SU-DHL-6 (cell line): ENCODE results near the gene PYCARD.
"Not testable (repeated sequence)": the region's sequence is repeated elsewhere in the genome, so short reads cannot be mapped to it uniquely, and the experiment has no call there.

Experiments used
- H2AFZ ChIP-seq: fragments of 200-600 bp; sonication (generic); 2 replicates; pipeline ENCODE4 v1.6.1; 2014; ENCODE audit warnings: low read depth, mild to moderate bottlenecking, moderate library complexity, mixed read lengths, antibody characterized with exemption, low read length; ENCODE audit not compliant: severe bottlenecking
- H3F3A ChIP-seq: fragments of 200-600 bp; shearing (Covaris generic); 2 replicates; pipeline ENCODE4 v1.6.0; 2016; ENCODE audit warnings: antibody characterized with exemption, mild to moderate bottlenecking; ENCODE audit not compliant: insufficient read depth
- H3K27ac ChIP-seq: fragments of 200-600 bp; sonication (generic); 2 replicates; pipeline ENCODE4 v1.5.1; 2016; ENCODE audit warnings: low read depth, mild to moderate bottlenecking, low read length, moderate library complexity, mixed read lengths
- H3K27me3 ChIP-seq: fragments of 200-600 bp; sonication (generic), shearing (Covaris generic); 2 replicates; pipeline ENCODE4 v1.6.0; 2014; ENCODE audit warnings: mild to moderate bottlenecking, low read length
- H3K36me3 ChIP-seq: fragments of 200-600 bp; sonication (generic); 2 replicates; pipeline ENCODE4 v1.6.1; 2014; ENCODE audit warnings: mild to moderate bottlenecking, low read length, mixed read lengths
- H3K4me2 ChIP-seq: fragments of 300-600, 200-600 bp; shearing (Covaris generic), sonication (generic); 2 replicates; pipeline ENCODE4 v1.6.0; 2014; ENCODE audit warnings: low read length, low read depth, mild to moderate bottlenecking; ENCODE audit not compliant: poor library complexity, severe bottlenecking
- H3K4me3 ChIP-seq: fragments of 200-600 bp; sonication (generic); 2 replicates; pipeline ENCODE4 v1.5.1; 2014; ENCODE audit warnings: antibody characterized with exemption, low read length, mild to moderate bottlenecking, mixed read lengths; ENCODE audit not compliant: insufficient read depth, poor library complexity, severe bottlenecking
- H3K79me2 ChIP-seq: fragments of 200-600 bp; sonication (generic); 2 replicates; pipeline ENCODE4 v1.6.1; 2014; ENCODE audit warnings: mild to moderate bottlenecking, low read length, moderate library complexity; ENCODE audit not compliant: insufficient read depth
- H3K9ac ChIP-seq: fragments of 200-600 bp; sonication (generic); 2 replicates; pipeline ENCODE4 v1.7.0; 2014; ENCODE audit warnings: mild to moderate bottlenecking, low read length
- H3K9me2 ChIP-seq: fragments of 200-600 bp; sonication (generic); replicated peaks from 2 replicates; pipeline ENCODE4 v1.6.1; 2014; ENCODE audit warnings: low read length; ENCODE audit not compliant: insufficient read depth
- H3K9me3 ChIP-seq: fragments of 200-600 bp; sonication (generic); 2 replicates; pipeline ENCODE4 v1.6.1; 2014; ENCODE audit warnings: low read length, mixed read lengths; ENCODE audit not compliant: insufficient read depth
- H4K20me1 ChIP-seq: fragments of 200-600 bp; sonication (generic); 2 replicates; pipeline ENCODE4 v1.6.1; 2014; ENCODE audit warnings: low read depth, mild to moderate bottlenecking, antibody characterized with exemption, low read length, moderate library complexity, mixed read lengths
- EZH2phosphoT487 ChIP-seq: fragments of 200-600 bp; sonication (generic), shearing (Covaris generic); conservative IDR thresholded peaks from 2 replicates; pipeline ENCODE4 v1.6.1; 2018; ENCODE audit warnings: mild to moderate bottlenecking, antibody characterized with exemption, low read length, moderate library complexity, mixed read lengths
- TF ChIP-seq, protein P1 (sequence below): fragments of 200-600 bp; sonication (generic); IDR thresholded peaks from one replicate; pipeline ENCODE4 v1.5.1; 2017; ENCODE audit warnings: antibody characterized with exemption, mild to moderate bottlenecking, low read length, moderate library complexity; ENCODE audit not compliant: insufficient read depth, poor library complexity, severe bottlenecking

PYCARD gene

DNA sequence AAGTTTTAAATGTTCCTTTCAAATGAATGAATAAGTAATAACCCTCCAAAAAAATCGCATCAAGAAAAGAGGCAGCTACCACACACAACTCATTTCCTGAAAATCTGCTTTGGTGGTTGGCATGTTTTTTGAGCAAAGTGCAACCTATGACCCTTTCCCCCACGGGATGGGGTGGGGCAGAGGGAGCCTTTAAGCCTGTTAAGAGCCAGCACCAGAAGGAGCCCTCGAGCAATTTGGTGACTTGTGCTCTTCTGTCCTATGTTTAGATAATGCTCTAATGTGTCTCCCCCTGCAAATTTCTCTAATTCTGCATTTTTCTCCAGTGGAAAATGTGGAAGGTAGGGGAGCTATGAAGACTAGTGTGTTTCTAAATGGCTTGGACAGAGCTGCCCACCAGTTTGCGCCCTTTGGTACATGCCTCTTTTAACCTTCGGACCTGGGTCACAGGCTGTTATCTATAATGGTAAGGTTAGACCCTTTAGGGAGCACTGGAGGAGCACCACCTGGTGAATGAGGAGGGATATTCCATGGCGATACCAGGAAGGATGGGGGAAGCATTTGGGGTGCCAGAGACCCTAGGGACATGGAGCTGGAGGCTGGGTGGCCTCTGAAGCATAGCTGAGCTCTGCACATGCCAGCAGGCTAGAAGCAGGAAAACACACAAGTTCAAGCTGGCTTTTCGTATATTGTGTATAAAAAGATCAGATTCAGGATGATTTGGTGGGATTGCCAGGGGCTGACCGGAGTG, 1.6 kb downstream of the PYCARD start:
- Histone ChIP-seq H3K9me3 (no peaks in the 10 kb centered on the region), H2AFZ (no peak overlapping the region), H3K36me3 (no peaks in the 10 kb centered on the region), H4K20me1 (no peaks in the 10 kb centered on the region), H3K27ac (no peak overlapping the region), H3K9me2 (no peaks in the 10 kb centered on the region), H3K9ac (no peak overlapping the region), H3F3A (peaks cover 46% of the 10 kb centered on the region), H3K4me2 (peak overlapping the region; percentile 61), H3K79me2 (no peaks in the 10 kb centered on the region), H3K4me3 (no peak overlapping the region), H3K27me3 (no peaks in the 10 kb centered on the region)
- TF ChIP-seq EZH2phosphoT487 = no peak
- TF ChIP-seq, protein P1, sequence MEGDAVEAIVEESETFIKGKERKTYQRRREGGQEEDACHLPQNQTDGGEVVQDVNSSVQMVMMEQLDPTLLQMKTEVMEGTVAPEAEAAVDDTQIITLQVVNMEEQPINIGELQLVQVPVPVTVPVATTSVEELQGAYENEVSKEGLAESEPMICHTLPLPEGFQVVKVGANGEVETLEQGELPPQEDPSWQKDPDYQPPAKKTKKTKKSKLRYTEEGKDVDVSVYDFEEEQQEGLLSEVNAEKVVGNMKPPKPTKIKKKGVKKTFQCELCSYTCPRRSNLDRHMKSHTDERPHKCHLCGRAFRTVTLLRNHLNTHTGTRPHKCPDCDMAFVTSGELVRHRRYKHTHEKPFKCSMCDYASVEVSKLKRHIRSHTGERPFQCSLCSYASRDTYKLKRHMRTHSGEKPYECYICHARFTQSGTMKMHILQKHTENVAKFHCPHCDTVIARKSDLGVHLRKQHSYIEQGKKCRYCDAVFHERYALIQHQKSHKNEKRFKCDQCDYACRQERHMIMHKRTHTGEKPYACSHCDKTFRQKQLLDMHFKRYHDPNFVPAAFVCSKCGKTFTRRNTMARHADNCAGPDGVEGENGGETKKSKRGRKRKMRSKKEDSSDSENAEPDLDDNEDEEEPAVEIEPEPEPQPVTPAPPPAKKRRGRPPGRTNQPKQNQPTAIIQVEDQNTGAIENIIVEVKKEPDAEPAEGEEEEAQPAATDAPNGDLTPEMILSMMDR = no peak

DNA sequence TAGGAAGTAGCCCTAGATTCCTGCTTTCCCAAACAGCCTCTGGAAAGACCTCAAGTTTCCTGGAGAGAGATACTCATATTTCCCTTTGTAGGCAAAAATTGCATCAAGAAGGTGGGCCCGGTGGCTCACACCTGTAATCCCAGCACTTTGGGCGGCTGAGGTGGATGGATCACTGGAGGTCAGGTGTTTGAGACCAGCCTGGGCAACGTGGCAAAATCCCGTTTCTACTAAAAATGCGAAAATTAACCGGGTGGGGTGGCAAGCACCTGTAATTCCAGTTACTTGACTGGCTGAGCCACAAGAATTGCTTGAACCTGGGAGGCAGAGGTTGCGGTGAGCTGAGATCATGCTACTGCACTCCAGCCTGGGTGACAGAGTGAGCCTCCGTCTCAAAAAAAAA, 2.4 kb downstream of the PYCARD start:
- not testable (repeated sequence) for H3K9me3 ChIP-seq, H3K27me3 ChIP-seq, H3K36me3 ChIP-seq, H3K9ac ChIP-seq, H2AFZ ChIP-seq, H3K27ac ChIP-seq, H3K79me2 ChIP-seq, H3K9me2 ChIP-seq, H4K20me1 ChIP-seq, H3K4me3 ChIP-seq, H3K4me2 ChIP-seq
- H3F3A ChIP-seq = peaks cover 54% of the 10 kb centered on the region

DNA sequence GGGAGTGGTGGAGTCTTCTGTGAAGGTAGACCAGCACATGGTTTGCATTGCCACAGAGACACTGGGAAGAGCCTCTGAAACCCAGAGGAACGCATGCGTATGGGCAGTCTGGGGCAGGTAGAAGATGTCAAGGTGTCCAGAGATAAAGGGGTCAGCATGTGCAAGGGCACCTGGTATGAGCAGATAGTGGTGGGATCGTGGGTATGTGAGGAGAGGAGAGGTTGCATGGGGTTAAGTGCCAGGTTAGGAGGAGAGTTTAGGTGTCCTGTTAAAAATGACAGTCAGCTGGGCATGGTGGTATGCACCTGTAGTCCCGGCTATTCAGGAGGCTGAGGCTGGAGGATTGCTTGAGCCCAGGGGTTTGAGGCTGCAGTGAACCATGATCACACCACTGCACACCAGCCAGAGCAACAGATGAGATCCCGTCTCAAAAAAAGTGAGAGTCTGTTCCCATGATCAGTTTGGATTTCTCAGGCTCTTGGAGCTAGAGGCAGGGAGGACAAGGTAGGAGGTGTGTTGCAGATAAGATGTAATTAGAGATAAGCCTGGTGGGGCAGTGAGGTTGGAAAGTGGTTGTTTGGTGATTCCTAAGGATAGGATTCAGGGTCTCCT, 3.0 kb downstream of the PYCARD start:
- TF ChIP-seq EZH2phosphoT487 = no peak
- TF ChIP-seq, protein P1 = no peak
- H3K9me3 ChIP-seq = no peaks in the 10 kb centered on the region
- H3K4me2 ChIP-seq = no peak overlapping the region
- H3K36me3 ChIP-seq = peaks cover 6% of the 10 kb centered on the region
- no peak overlapping the region for H3K9ac ChIP-seq
- no peaks in the 10 kb centered on the region for H3K79me2 ChIP-seq
- no peak overlapping the region for H2AFZ ChIP-seq
- no peaks in the 10 kb centered on the region for H3K27me3 ChIP-seq
- peaks cover 59% of the 10 kb centered on the region for H3F3A ChIP-seq
- no peaks in the 10 kb centered on the region for H3K9me2 ChIP-seq
- peaks cover 6% of the 10 kb centered on the region; the same call in 1 of the 2 replicates for H4K20me1 ChIP-seq
- H3K4me3 ChIP-seq = no peak overlapping the region
- H3K27ac ChIP-seq = no peak overlapping the region
